Osteocyte (in vitro differentiated cells): Measurements from ENCODE around the gene ACE. TPM values are rescaled to one million over a fixed set of nuclear protein-coding genes. Genes with fewer than 3 reads are reported as not detected.

ENCODE experiments used
- DNase-seq: peaks from one replicate; pipeline ENCODE4 v3.0.0; 2021; ENCODE audit warnings: mixed read lengths; ENCODE audit not compliant: unreplicated experiment; ENCODE audit errors: extremely low spot score
- H3K27ac Mint-ChIP-seq: one replicate; pipeline ENCODE4 v1.8.0; 2021; ENCODE audit warnings: mild to moderate bottlenecking, mixed read lengths; ENCODE audit not compliant: unreplicated experiment
- H3K27me3 Mint-ChIP-seq: one replicate; pipeline ENCODE4 v1.8.0; 2021; ENCODE audit warnings: mixed read lengths; ENCODE audit not compliant: unreplicated experiment
- H3K36me3 Mint-ChIP-seq: one replicate; pipeline ENCODE4 v1.8.0; 2021; ENCODE audit warnings: mixed read lengths; ENCODE audit not compliant: unreplicated experiment
- H3K4me1 Mint-ChIP-seq: one replicate; pipeline ENCODE4 v1.8.0; 2021; ENCODE audit warnings: mixed read lengths; ENCODE audit not compliant: unreplicated experiment
- H3K4me3 Mint-ChIP-seq: one replicate; pipeline ENCODE4 v1.8.0; 2021; ENCODE audit warnings: mild to moderate bottlenecking, moderate library complexity, mixed read lengths; ENCODE audit not compliant: unreplicated experiment
- H3K9me3 Mint-ChIP-seq: one replicate; pipeline ENCODE4 v1.8.0; 2021; ENCODE audit warnings: mixed read lengths; ENCODE audit not compliant: unreplicated experiment
- total RNA-seq: library from RNA; stranded (reverse); gene quantifications from 2 replicates; pipeline ENCODE4 v1.2.1, GENCODE V29; 2021
- TF ChIP-seq, protein P1 (sequence below): fragments of 200-600 bp; sonication (generic); IDR thresholded peaks from 2 replicates; pipeline ENCODE4 v1.5.0; 2021; ENCODE audit warnings: antibody characterized with exemption, mild to moderate bottlenecking, moderate library complexity

ACE gene
- total RNA-seq, 1 donor from 2014 or later, result 1.1 TPM

- DNase-seq, result no peak
- Mint-ChIP-seq H3K4me3 (no peak overlapping the region), H3K27ac (no peak overlapping the region), H3K4me1 (peaks cover 8% of the 10 kb centered on the region), H3K36me3 (no peaks in the 10 kb centered on the region), H3K9me3 (no peaks in the 10 kb centered on the region), H3K27me3 (peaks cover 21% of the 10 kb centered on the region)
- TF ChIP-seq, protein P1, sequence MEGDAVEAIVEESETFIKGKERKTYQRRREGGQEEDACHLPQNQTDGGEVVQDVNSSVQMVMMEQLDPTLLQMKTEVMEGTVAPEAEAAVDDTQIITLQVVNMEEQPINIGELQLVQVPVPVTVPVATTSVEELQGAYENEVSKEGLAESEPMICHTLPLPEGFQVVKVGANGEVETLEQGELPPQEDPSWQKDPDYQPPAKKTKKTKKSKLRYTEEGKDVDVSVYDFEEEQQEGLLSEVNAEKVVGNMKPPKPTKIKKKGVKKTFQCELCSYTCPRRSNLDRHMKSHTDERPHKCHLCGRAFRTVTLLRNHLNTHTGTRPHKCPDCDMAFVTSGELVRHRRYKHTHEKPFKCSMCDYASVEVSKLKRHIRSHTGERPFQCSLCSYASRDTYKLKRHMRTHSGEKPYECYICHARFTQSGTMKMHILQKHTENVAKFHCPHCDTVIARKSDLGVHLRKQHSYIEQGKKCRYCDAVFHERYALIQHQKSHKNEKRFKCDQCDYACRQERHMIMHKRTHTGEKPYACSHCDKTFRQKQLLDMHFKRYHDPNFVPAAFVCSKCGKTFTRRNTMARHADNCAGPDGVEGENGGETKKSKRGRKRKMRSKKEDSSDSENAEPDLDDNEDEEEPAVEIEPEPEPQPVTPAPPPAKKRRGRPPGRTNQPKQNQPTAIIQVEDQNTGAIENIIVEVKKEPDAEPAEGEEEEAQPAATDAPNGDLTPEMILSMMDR, result no peak
Observed at GRCh38 chr17:63496177-63496576, 19.3 kb downstream of the ACE start.

- Mint-ChIP-seq H3K27me3 (peaks cover 25% of the 10 kb centered on the region), H3K4me3 (no peak overlapping the region), H3K27ac (no peak overlapping the region), H3K36me3 (no peaks in the 10 kb centered on the region), H3K9me3 (no peaks in the 10 kb centered on the region), H3K4me1 (peaks cover 8% of the 10 kb centered on the region)
- TF ChIP-seq, protein P1, result no peak
- no peak for DNase-seq
Observed at GRCh38 chr17:63496663-63497400, 20.0 kb downstream of the ACE start.

DNA sequence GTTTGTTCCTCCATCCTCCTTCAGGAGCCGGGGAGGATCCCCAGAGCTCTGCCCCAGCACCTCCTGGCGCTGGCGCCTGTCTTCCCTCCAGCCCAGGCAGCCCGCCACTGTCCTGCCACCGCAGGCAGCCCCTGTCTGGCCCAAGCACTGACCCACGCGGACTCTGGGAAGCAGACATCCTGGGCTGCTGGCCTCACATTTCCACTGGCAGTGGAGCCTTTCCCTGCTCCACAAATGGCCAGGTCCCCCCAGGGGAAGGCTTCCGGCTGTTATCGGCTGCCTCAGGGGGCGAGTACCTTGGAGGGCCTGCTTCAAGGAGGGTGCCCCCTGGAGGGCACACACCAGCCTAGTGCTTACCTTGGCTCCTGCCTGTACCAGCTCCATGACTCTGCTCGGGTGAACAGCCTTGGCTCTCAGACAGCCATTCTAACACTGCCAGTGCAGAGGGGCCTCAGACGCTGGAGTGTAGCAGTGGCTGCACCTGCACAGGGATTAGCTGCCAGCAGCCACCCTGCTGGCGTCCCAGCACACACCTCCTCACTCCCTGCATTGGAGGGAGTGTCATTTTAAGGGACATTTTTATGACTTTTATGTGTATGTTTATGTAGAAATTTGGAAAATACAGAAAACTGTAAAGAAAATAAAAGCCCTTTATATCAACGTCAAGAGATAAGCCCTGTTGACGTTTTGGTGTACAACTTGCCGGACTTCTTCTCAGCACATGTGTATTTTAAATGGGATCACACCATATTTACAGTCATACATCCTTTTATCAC is 21.0 kb downstream of the ACE start:
- Mint-ChIP-seq H3K9me3 (no peaks in the 10 kb centered on the region), H3K27ac (no peak overlapping the region), H3K4me1 (peaks cover 8% of the 10 kb centered on the region), H3K27me3 (peaks cover 24% of the 10 kb centered on the region), H3K36me3 (no peaks in the 10 kb centered on the region), H3K4me3 (no peak overlapping the region)
- TF ChIP-seq, protein P1, result no peak
- no peak for DNase-seq

DNA sequence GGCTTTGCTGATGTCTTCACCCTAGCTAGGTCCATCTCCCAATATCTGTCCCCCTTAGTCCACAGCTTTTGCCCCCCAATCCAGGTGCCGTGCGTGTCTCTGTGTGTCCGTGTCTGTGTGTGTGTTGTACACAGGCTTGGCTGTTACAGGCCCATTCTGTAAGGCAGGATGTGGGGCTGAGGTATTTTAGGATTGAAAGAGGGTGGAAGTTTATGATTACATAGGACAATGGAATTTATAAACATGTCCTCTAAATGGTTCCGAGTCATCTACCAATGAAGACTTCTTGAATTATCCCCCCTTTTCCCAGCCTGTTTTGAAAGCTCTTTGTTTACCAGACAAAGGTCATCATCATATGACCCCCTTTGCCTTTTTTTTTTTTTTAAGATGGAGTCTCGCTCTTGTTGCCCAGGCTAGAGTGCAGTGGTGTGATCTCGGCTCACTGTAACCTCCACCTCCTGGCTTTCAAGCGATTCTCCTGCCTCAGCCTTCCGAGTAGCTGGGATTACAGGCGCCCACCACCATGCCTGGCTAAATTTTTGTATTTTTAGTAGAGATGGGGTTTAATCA is 21.9 kb downstream of the ACE start:
- H3K4me3 Mint-ChIP-seq, result no peak overlapping the region
- TF ChIP-seq, protein P1, result no peak
- DNase-seq, result no peak
- peaks cover 32% of the 10 kb centered on the region for H3K27me3 Mint-ChIP-seq
- H3K4me1 Mint-ChIP-seq, result peaks cover 8% of the 10 kb centered on the region
- H3K9me3 Mint-ChIP-seq, result no peaks in the 10 kb centered on the region
- H3K27ac Mint-ChIP-seq, result peak overlapping the region; percentile 63
- no peaks in the 10 kb centered on the region for H3K36me3 Mint-ChIP-seq
